ENCODE data around the gene IMMP2L. TPM values are rescaled to one million over a fixed set of nuclear protein-coding genes. Genes with fewer than 3 reads are reported as not detected.

IMMP2L gene
- total RNA-seq, 1 experiment from 2014 or later: 17.2 TPM

- no peak for DNase-seq
These were observed 210.0 kb downstream of the IMMP2L start for GRCh38 chr7:111352319-111352718.

GRCh38 chr7:111346219-111346618 lies 216.1 kb downstream of the IMMP2L start:
- H4K20me1 ChIP-seq (ENCODE audit: insufficient read depth, low read depth, low read length): no peaks in the 10 kb centered on the region

More at GRCh38 chr7:111352319-111352718, 210.0 kb downstream of the IMMP2L start:
- Histone ChIP-seq H3K4me3 (ENCODE audit: low read length) (no peak overlapping the region), H3K9ac (ENCODE audit: low read length) (no peak overlapping the region), H3K4me1 (ENCODE audit: low read length) (no peaks in the 10 kb centered on the region), H3K9me3 (ENCODE audit: low read length) (no peaks in the 10 kb centered on the region), H2AFZ (ENCODE audit: low read length) (no peak overlapping the region), H3K27ac (ENCODE audit: low read length) (no peak overlapping the region), H3K27me3 (ENCODE audit: low read length) (no peaks in the 10 kb centered on the region), H3K4me2 (ENCODE audit: low read depth, low read length, poor library complexity, severe bottlenecking) (no peak overlapping the region), H3K79me2 (ENCODE audit: low read length) (no peaks in the 10 kb centered on the region), H3K9me2 (replicated peaks; ENCODE audit: insufficient read depth, low read length) (no peaks in the 10 kb centered on the region), H4K20me1 (ENCODE audit: insufficient read depth, low read depth, low read length) (no peaks in the 10 kb centered on the region), H3K36me3 (ENCODE audit: insufficient read depth, low read length) (no peaks in the 10 kb centered on the region)

DNA sequence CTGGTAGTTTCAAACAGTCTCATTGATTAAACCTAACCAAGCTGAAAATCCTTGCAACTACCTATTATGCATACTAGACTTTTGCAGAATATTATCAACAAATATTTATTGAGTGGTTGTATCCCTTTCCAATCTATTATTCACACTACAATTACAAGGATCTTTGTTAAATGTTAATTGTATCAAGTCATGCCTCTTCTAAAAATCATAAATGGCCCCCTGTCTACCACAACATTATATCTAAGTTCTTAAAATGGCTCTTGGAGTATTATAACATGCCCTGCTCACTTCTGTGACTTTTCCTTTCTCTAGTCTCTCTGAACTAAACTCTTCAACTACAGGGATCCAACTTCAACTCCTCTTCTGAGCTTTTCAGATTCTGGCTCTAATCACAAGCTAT lies 219.3 kb downstream of the IMMP2L start:
- H3K4me2 ChIP-seq (ENCODE audit: low read depth, low read length, poor library complexity, severe bottlenecking): no peak overlapping the region
- H2AFZ ChIP-seq (ENCODE audit: low read length): no peak overlapping the region
- H3K4me1 ChIP-seq (ENCODE audit: low read length): no peaks in the 10 kb centered on the region
- H4K20me1 ChIP-seq (ENCODE audit: insufficient read depth, low read depth, low read length): no peaks in the 10 kb centered on the region
- no peak for DNase-seq
- H3K4me3 ChIP-seq (ENCODE audit: low read length): no peak overlapping the region
- H3K9ac ChIP-seq (ENCODE audit: low read length): no peak overlapping the region
- H3K9me3 ChIP-seq (ENCODE audit: low read length): peaks cover 18% of the 10 kb centered on the region
- H3K27ac ChIP-seq (ENCODE audit: low read length): no peak overlapping the region
- no peaks in the 10 kb centered on the region for H3K36me3 ChIP-seq (ENCODE audit: insufficient read depth, low read length)
- no peaks in the 10 kb centered on the region for H3K27me3 ChIP-seq (ENCODE audit: low read length)
- no peaks in the 10 kb centered on the region for H3K9me2 ChIP-seq (replicated peaks; ENCODE audit: insufficient read depth, low read length)
- H3K79me2 ChIP-seq (ENCODE audit: low read length): no peaks in the 10 kb centered on the region

More at GRCh38 chr7:111346219-111346618, 216.1 kb downstream of the IMMP2L start:
- H3K4me2 ChIP-seq (ENCODE audit: low read depth, low read length, poor library complexity, severe bottlenecking): no peak overlapping the region
- no peak overlapping the region for H2AFZ ChIP-seq (ENCODE audit: low read length)
- DNase-seq: no peak
- H3K27ac ChIP-seq (ENCODE audit: low read length): no peak overlapping the region
- H3K36me3 ChIP-seq (ENCODE audit: insufficient read depth, low read length): no peaks in the 10 kb centered on the region
- no peaks in the 10 kb centered on the region for H3K79me2 ChIP-seq (ENCODE audit: low read length)
- no peaks in the 10 kb centered on the region for H3K27me3 ChIP-seq (ENCODE audit: low read length)
- no peak overlapping the region for H3K4me3 ChIP-seq (ENCODE audit: low read length)
- no peaks in the 10 kb centered on the region for H3K4me1 ChIP-seq (ENCODE audit: low read length)
- H3K9me2 ChIP-seq (replicated peaks; ENCODE audit: insufficient read depth, low read length): no peaks in the 10 kb centered on the region
- peaks cover 18% of the 10 kb centered on the region for H3K9me3 ChIP-seq (ENCODE audit: low read length)
- H3K9ac ChIP-seq (ENCODE audit: low read length): no peak overlapping the region

DNA sequence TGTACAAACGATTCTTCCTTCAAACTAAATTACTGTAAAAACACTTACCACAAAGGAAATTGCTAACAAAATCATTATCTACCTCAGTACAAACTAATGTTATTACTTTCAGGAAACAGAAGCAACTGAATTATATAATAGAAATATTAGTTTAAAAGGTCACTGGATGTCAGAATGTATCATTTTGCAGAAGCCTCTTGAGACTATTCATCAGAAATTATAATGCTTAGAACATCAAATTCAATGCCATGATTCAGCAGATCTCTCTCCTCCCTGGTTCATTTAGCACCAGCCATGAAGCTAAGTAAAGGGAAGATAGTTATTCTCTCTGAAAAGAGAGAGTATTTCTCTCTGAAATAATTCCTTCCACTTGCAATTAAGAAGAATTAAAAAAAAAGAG lies 223.3 kb downstream of the IMMP2L start:
- Histone ChIP-seq H2AFZ (ENCODE audit: low read length) (no peak overlapping the region), H3K9me2 (replicated peaks; ENCODE audit: insufficient read depth, low read length) (no peaks in the 10 kb centered on the region), H3K27ac (ENCODE audit: low read length) (no peak overlapping the region), H3K4me2 (ENCODE audit: low read depth, low read length, poor library complexity, severe bottlenecking) (no peak overlapping the region), H3K36me3 (ENCODE audit: insufficient read depth, low read length) (no peaks in the 10 kb centered on the region), H3K9me3 (ENCODE audit: low read length) (peaks cover 7% of the 10 kb centered on the region), H4K20me1 (ENCODE audit: insufficient read depth, low read depth, low read length) (no peaks in the 10 kb centered on the region), H3K9ac (ENCODE audit: low read length) (no peak overlapping the region), H3K79me2 (ENCODE audit: low read length) (no peaks in the 10 kb centered on the region), H3K4me1 (ENCODE audit: low read length) (no peaks in the 10 kb centered on the region), H3K4me3 (ENCODE audit: low read length) (no peak overlapping the region), H3K27me3 (ENCODE audit: low read length) (no peaks in the 10 kb centered on the region)
- DNase-seq: no peak

DNA sequence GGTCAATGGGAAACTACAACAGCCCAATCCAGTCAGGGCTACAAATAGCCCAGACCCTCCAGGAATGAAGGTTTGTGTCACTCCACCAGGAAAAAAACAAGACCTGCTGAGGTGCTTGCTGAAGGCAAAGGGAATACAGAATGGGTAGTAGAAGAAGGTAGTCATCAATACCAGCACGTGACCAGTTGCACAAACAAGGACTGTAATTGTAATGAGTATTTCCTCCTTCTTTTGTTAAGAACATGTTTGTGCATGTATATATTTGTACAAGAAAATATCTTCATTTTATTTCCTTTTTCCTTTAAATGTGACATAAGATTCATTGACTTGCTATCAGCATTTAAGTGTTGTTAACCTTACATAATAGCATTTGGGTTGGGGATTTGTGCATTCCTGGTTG lies 229.3 kb downstream of the IMMP2L start:
- no peak overlapping the region for H3K27ac ChIP-seq (ENCODE audit: low read length)
- H3K9me2 ChIP-seq (replicated peaks; ENCODE audit: insufficient read depth, low read length): no peaks in the 10 kb centered on the region
- H3K79me2 ChIP-seq (ENCODE audit: low read length): no peaks in the 10 kb centered on the region
- no peak for DNase-seq
- no peaks in the 10 kb centered on the region for H3K9me3 ChIP-seq (ENCODE audit: low read length)
- H3K4me3 ChIP-seq (ENCODE audit: low read length): no peak overlapping the region
- no peak overlapping the region for H3K9ac ChIP-seq (ENCODE audit: low read length)
- H3K36me3 ChIP-seq (ENCODE audit: insufficient read depth, low read length): no peaks in the 10 kb centered on the region
- H4K20me1 ChIP-seq (ENCODE audit: insufficient read depth, low read depth, low read length): no peaks in the 10 kb centered on the region
- no peaks in the 10 kb centered on the region for H3K27me3 ChIP-seq (ENCODE audit: low read length)
- no peak overlapping the region for H2AFZ ChIP-seq (ENCODE audit: low read length)
- H3K4me2 ChIP-seq (ENCODE audit: low read depth, low read length, poor library complexity, severe bottlenecking): no peak overlapping the region
- H3K4me1 ChIP-seq (ENCODE audit: low read length): no peaks in the 10 kb centered on the region

DNA sequence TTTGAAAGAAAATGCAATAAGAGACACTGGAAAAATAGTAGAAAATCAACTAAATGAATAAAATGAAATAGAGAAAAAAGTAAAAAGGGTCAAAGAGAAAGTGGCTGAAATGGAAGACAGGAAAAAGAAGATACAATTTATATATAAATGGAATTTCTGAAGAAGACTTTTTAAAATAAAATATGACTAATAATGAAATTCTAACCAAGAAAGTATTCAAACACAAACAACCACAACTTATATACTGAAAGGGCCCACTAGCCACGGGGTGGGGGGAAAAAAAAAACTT lies 232.1 kb downstream of the IMMP2L start:
- H3K9me3 ChIP-seq (ENCODE audit: low read length): no peaks in the 10 kb centered on the region
- H3K4me1 ChIP-seq (ENCODE audit: low read length): no peaks in the 10 kb centered on the region
- H3K27ac ChIP-seq (ENCODE audit: low read length): no peak overlapping the region
- H3K79me2 ChIP-seq (ENCODE audit: low read length): no peaks in the 10 kb centered on the region
- no peak overlapping the region for H3K4me2 ChIP-seq (ENCODE audit: low read depth, low read length, poor library complexity, severe bottlenecking)
- no peak for DNase-seq
- no peak overlapping the region for H2AFZ ChIP-seq (ENCODE audit: low read length)
- H3K9me2 ChIP-seq (replicated peaks; ENCODE audit: insufficient read depth, low read length): no peaks in the 10 kb centered on the region
- H3K9ac ChIP-seq (ENCODE audit: low read length): no peak overlapping the region
- H4K20me1 ChIP-seq (ENCODE audit: insufficient read depth, low read depth, low read length): no peaks in the 10 kb centered on the region
- no peak overlapping the region for H3K4me3 ChIP-seq (ENCODE audit: low read length)
- no peaks in the 10 kb centered on the region for H3K36me3 ChIP-seq (ENCODE audit: insufficient read depth, low read length)
- H3K27me3 ChIP-seq (ENCODE audit: low read length): no peaks in the 10 kb centered on the region

DNA sequence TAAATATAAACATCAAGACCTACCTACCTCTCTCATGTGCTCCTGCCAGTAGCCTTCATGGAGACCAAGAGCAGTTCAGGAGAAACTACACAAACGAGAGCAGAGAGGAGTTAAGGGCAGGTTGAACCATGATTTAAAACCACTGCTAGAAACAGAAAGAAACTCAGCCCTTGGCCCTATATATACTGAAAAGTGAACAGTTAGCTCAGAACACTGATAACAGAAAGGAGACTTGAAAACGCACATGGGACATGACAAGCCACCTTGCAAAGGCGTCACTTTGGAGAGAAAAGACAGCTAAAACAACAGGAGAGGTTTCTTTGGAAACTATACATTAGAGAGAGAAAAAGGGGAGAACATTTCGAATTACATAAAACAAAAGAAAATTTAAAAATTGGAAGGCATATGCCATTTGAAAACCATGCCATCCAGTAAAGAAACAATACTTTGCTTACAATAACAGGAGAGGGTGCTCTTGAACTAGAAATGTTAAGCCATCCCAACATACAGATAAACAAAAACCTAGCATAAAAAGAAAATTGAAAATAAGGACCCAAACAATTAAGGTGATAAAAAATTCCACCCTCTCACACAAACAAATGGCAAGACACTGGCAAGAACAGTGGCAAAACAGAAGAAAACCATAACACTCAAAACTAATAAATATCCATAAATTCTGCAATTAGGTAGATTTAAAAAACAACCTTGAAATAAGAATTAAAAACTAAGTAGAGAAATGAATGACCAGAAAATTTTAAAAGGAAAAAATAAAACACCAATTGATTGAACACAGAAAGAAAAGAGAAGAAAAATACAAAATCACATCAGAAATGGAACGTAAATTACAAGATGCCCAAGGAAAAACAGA lies 232.7 kb downstream of the IMMP2L start:
- Histone ChIP-seq H3K36me3 (ENCODE audit: insufficient read depth, low read length) (no peaks in the 10 kb centered on the region), H3K9me2 (replicated peaks; ENCODE audit: insufficient read depth, low read length) (no peaks in the 10 kb centered on the region), H3K4me1 (ENCODE audit: low read length) (no peaks in the 10 kb centered on the region), H3K79me2 (ENCODE audit: low read length) (no peaks in the 10 kb centered on the region), H3K4me2 (ENCODE audit: low read depth, low read length, poor library complexity, severe bottlenecking) (no peak overlapping the region), H3K27me3 (ENCODE audit: low read length) (no peaks in the 10 kb centered on the region), H3K9ac (ENCODE audit: low read length) (no peak overlapping the region), H3K27ac (ENCODE audit: low read length) (no peak overlapping the region), H2AFZ (ENCODE audit: low read length) (no peak overlapping the region), H3K9me3 (ENCODE audit: low read length) (no peaks in the 10 kb centered on the region), H4K20me1 (ENCODE audit: insufficient read depth, low read depth, low read length) (no peaks in the 10 kb centered on the region), H3K4me3 (ENCODE audit: low read length) (no peak overlapping the region)
- DNase-seq: no peak

- Histone ChIP-seq H3K4me1 (ENCODE audit: low read length) (peaks cover 6% of the 10 kb centered on the region), H3K4me2 (ENCODE audit: low read depth, low read length, poor library complexity, severe bottlenecking) (no peak overlapping the region), H3K27ac (ENCODE audit: low read length) (no peak overlapping the region), H2AFZ (ENCODE audit: low read length) (no peak overlapping the region), H3K9me3 (ENCODE audit: low read length) (no peaks in the 10 kb centered on the region), H3K79me2 (ENCODE audit: low read length) (no peaks in the 10 kb centered on the region), H3K36me3 (ENCODE audit: insufficient read depth, low read length) (no peaks in the 10 kb centered on the region), H3K4me3 (ENCODE audit: low read length) (no peak overlapping the region), H4K20me1 (ENCODE audit: insufficient read depth, low read depth, low read length) (no peaks in the 10 kb centered on the region), H3K9me2 (replicated peaks; ENCODE audit: insufficient read depth, low read length) (no peaks in the 10 kb centered on the region), H3K9ac (ENCODE audit: low read length) (no peak overlapping the region), H3K27me3 (ENCODE audit: low read length) (no peaks in the 10 kb centered on the region)
- no peak for DNase-seq
These were observed 233.8 kb downstream of the IMMP2L start for GRCh38 chr7:111328487-111328886.

Data from Karpas-422 (cell line).